ENCODE results near the gene NRXN3. TPM values are rescaled to one million over a fixed set of nuclear protein-coding genes. Genes with fewer than 3 reads are reported as not detected.

The NRXN3 gene
- total and polyA plus RNA-seq, 2 donors (not counting 1 experiment from before 2014, with no cell fraction given) = 0.83 to 34.6 TPM

- DNase-seq (ENCODE audit: low read depth in 2 of 2) = no peak
- TF ChIP-seq EZH2 (IDR thresholded peaks at IDR 0.05; ENCODE audit: low read length, missing control alignments) (no peak), CTCF (conservative IDR thresholded peaks at IDR 0.05 in 1 of 2, IDR thresholded peaks at IDR 0.05 in 1 of 2; ENCODE audit: low read depth in 1 of 2, low read length in 2 of 2) (no peak)
- Histone ChIP-seq H3K27ac (ENCODE audit: insufficient read depth, low read length) (no peak overlapping the region), H3K9me3 (ENCODE audit: control insufficient read depth, insufficient read depth, low read depth, low read length) (no peaks in the 10 kb centered on the region), H3K36me3 (ENCODE audit: control insufficient read depth, insufficient read depth, low read length) (no peaks in the 10 kb centered on the region), H3K4me3 (replicated peaks in 1 of 4; ENCODE audit: control extremely low read depth in 1 of 4, insufficient read depth in 1 of 4, low read depth in 3 of 4, low read length in 4 of 4) (no peak overlapping the region), H3K79me2 (ENCODE audit: control insufficient read depth, insufficient read depth, low read length) (no peaks in the 10 kb centered on the region), H3K4me2 (ENCODE audit: extremely low read depth, insufficient read depth, low read length) (no peak overlapping the region), H3K9ac (ENCODE audit: insufficient read depth, low read length) (no peak overlapping the region), H4K20me1 (ENCODE audit: control insufficient read depth, extremely low read depth, insufficient read depth, low read length) (no peaks in the 10 kb centered on the region), H3K27me3 (ENCODE audit: control insufficient read depth, insufficient read depth, low read length) (no peaks in the 10 kb centered on the region), H3K4me1 (ENCODE audit: control insufficient read depth, extremely low read depth, insufficient read depth, low read length) (no peaks in the 10 kb centered on the region), H2AFZ (ENCODE audit: low read length) (no peak overlapping the region)
Observed at GRCh38 chr14:78618368-78618767, 448.2 kb downstream of the NRXN3 start.

GRCh38 chr14:78627114-78627513, 456.9 kb downstream of the NRXN3 start:
- Histone ChIP-seq H3K27me3 (ENCODE audit: control insufficient read depth, insufficient read depth, low read length) (no peaks in the 10 kb centered on the region), H3K4me1 (ENCODE audit: control insufficient read depth, extremely low read depth, insufficient read depth, low read length) (no peaks in the 10 kb centered on the region), H3K36me3 (ENCODE audit: control insufficient read depth, insufficient read depth, low read length) (no peaks in the 10 kb centered on the region), H3K79me2 (ENCODE audit: control insufficient read depth, insufficient read depth, low read length) (no peaks in the 10 kb centered on the region), H3K9me3 (ENCODE audit: control insufficient read depth, insufficient read depth, low read depth, low read length) (no peaks in the 10 kb centered on the region), H2AFZ (ENCODE audit: low read length) (no peak overlapping the region), H4K20me1 (ENCODE audit: control insufficient read depth, extremely low read depth, insufficient read depth, low read length) (no peaks in the 10 kb centered on the region), H3K9ac (ENCODE audit: insufficient read depth, low read length) (no peak overlapping the region), H3K4me2 (ENCODE audit: extremely low read depth, insufficient read depth, low read length) (no peak overlapping the region), H3K27ac (ENCODE audit: insufficient read depth, low read length) (no peak overlapping the region), H3K4me3 (replicated peaks in 1 of 4; ENCODE audit: control extremely low read depth in 1 of 4, insufficient read depth in 1 of 4, low read depth in 3 of 4, low read length in 4 of 4) (no peak overlapping the region)
- TF ChIP-seq CTCF (conservative IDR thresholded peaks at IDR 0.05 in 1 of 2, IDR thresholded peaks at IDR 0.05 in 1 of 2; ENCODE audit: low read depth in 1 of 2, low read length in 2 of 2) (no peak), EZH2 (IDR thresholded peaks at IDR 0.05; ENCODE audit: low read length, missing control alignments) (no peak)
- DNase-seq (ENCODE audit: low read depth in 2 of 2) = no peak

- H3K9me3 ChIP-seq (ENCODE audit: control insufficient read depth, insufficient read depth, low read depth, low read length) = no peaks in the 10 kb centered on the region
- H4K20me1 ChIP-seq (ENCODE audit: control insufficient read depth, extremely low read depth, insufficient read depth, low read length) = no peaks in the 10 kb centered on the region
- no peaks in the 10 kb centered on the region for H3K4me1 ChIP-seq (ENCODE audit: control insufficient read depth, extremely low read depth, insufficient read depth, low read length)
- no peaks in the 10 kb centered on the region for H3K79me2 ChIP-seq (ENCODE audit: control insufficient read depth, insufficient read depth, low read length)
- H3K27me3 ChIP-seq (ENCODE audit: control insufficient read depth, insufficient read depth, low read length) = no peaks in the 10 kb centered on the region
- no peak overlapping the region for H3K4me2 ChIP-seq (ENCODE audit: extremely low read depth, insufficient read depth, low read length)
- no peak for TF ChIP-seq EZH2 (IDR thresholded peaks at IDR 0.05; ENCODE audit: low read length, missing control alignments)
- no peaks in the 10 kb centered on the region for H3K36me3 ChIP-seq (ENCODE audit: control insufficient read depth, insufficient read depth, low read length)
- H3K9ac ChIP-seq (ENCODE audit: insufficient read depth, low read length) = no peak overlapping the region
- no peak overlapping the region for H2AFZ ChIP-seq (ENCODE audit: low read length)
- no peak overlapping the region for H3K27ac ChIP-seq (ENCODE audit: insufficient read depth, low read length)
- no peak for DNase-seq (ENCODE audit: low read depth in 2 of 2)
- H3K4me3 ChIP-seq (replicated peaks in 1 of 4; ENCODE audit: control extremely low read depth in 1 of 4, insufficient read depth in 1 of 4, low read depth in 3 of 4, low read length in 4 of 4) = no peak overlapping the region
Observed at GRCh38 chr14:78631551-78631950, 461.4 kb downstream of the NRXN3 start.

All from fibroblast of lung (primary cell).